Measurements from ENCODE around the gene VCY.
"Not testable (repeated sequence)": the region's sequence is repeated elsewhere in the genome, so short reads cannot be mapped to it uniquely, and the experiment has no call there.

- TF ChIP-seq CTCF (conservative IDR thresholded peaks at IDR 0.05; ENCODE audit: low read depth in 2 of 2); EZH2 (IDR thresholded peaks at IDR 0.05; ENCODE audit: low read depth, unreplicated experiment); POLR2AphosphoS5 (IDR thresholded peaks at IDR 0.05; ENCODE audit: low read depth); ZNF114 (CRISPR knock-in tag; IDR thresholded peaks at IDR 0.05): not testable (repeated sequence)
These were observed 43.9 kb downstream of the VCY start for GRCh38 chrY:13942406-13942805.

All from GM23338 (cell line).